ENCODE results near the gene RASGRP3.

GRCh38 chr2:33432871-33433270 lies 43.6 kb upstream of the RASGRP3 start:
- TF ChIP-seq CTCF (conservative IDR thresholded peaks at IDR 0.05; ENCODE audit: low read depth, low read length) (no peak), EZH2 (IDR thresholded peaks at IDR 0.05; ENCODE audit: borderline replicate concordance, low read depth, low read length, poor library complexity, severe bottlenecking) (no peak)
